GM12878 (cell line): ENCODE measurements around the gene NLRP10. TPM values are rescaled to one million over a fixed set of nuclear protein-coding genes. Genes with fewer than 3 reads are reported as not detected.

Experiments used
- ATAC-seq: fragments of 200-7000 bp; cut with Tn5 transposase; 3 replicates; pipeline ENCODE4 v1.9.1; 2020; ENCODE audit warnings: mild to moderate bottlenecking, moderate library complexity
- BruUV-seq: library from RNA; stranded (reverse); fragments of 400-500 nt; replicated peaks from 2 replicates; lab custom pipeline; 2021; lab: Mats Ljungman, UMichigan
- CTCF ChIA-PET: fragments of 300-600 bp; sonication (Branson Sonifier 250); formaldehyde crosslinking; extraction: SDS; loops from one replicate; lab custom pipeline; 2021; ENCODE audit warnings: inconsistent platforms; lab: Yijun Ruan, JAX
- POLR2A ChIA-PET: fragments of 350-600 bp; formaldehyde crosslinking; extraction: SDS; loops from one replicate; lab custom pipeline; 2021; ENCODE audit warnings: inconsistent platforms; lab: Charles Lee
- RAD21 ChIA-PET: fragments of 300-600 bp; sonication (Branson Sonifier 250); formaldehyde crosslinking; loops from one replicate; lab custom pipeline; 2023; ENCODE audit warnings: antibody characterized with exemption; ENCODE audit not compliant: unreplicated experiment; lab: Charles Lee
- SMC1A ChIA-PET: fragments of 300-600 bp; sonication (Branson Sonifier 250); formaldehyde crosslinking; loops from one replicate; lab custom pipeline; 2023; ENCODE audit not compliant: unreplicated experiment, uncharacterized antibody; lab: Charles Lee
- DNase-seq: peaks from one replicate; pipeline ENCODE4 v3.0.0-alpha.2; 2011; ENCODE audit warnings: low read depth, low spot score
- FAIRE-seq: peaks from 3 replicates; lab custom pipeline; 2011; peaks lifted over from hg19 to GRCh38; lab: Jason Lieb, UNC
- H2AFZ ChIP-seq: 2 replicates; pipeline ENCODE4 v1.6.0; 2011; ENCODE audit warnings: low read depth, low read length, control low read depth; ENCODE audit not compliant: control insufficient read depth
- H3K27ac ChIP-seq: 2 replicates; pipeline ENCODE4 v1.5.1; 2011; ENCODE audit warnings: control low read depth; ENCODE audit not compliant: control insufficient read depth, insufficient read depth
- H3K27me3 ChIP-seq, 2 experiments: replicated peaks in 1 of 2; 2 replicates each; pipeline versions ENCODE4 v1.6.0 to v1.6.1; 2011; ENCODE audit warnings: low read length in 1 of 2; ENCODE audit not compliant: control insufficient read depth in 2 of 2, insufficient read depth in 2 of 2
- H3K36me3 ChIP-seq, 2 experiments: 2 replicates each; pipeline ENCODE4 v1.5.1; 2011; ENCODE audit warnings: low read length in 1 of 2; ENCODE audit not compliant: control insufficient read depth in 2 of 2, insufficient read depth in 2 of 2
- H3K4me1 ChIP-seq: 2 replicates; pipeline ENCODE4 v1.6.1; 2011; ENCODE audit warnings: mild to moderate bottlenecking, low read length, moderate library complexity, mixed read lengths; ENCODE audit not compliant: control insufficient read depth, insufficient read depth
- H3K4me2 ChIP-seq: 2 replicates; pipeline ENCODE4 v1.6.0; 2011; ENCODE audit warnings: control low read depth; ENCODE audit not compliant: control insufficient read depth, insufficient read depth
- H3K4me3 ChIP-seq: fragments of 200-600 bp; sonication (generic); 2 replicates; pipeline ENCODE4 v1.5.1; 2016
- H3K79me2 ChIP-seq: 2 replicates; pipeline ENCODE4 v1.6.0; 2011; ENCODE audit warnings: low read length; ENCODE audit not compliant: control insufficient read depth, insufficient read depth
- H3K9ac ChIP-seq: 2 replicates; pipeline ENCODE4 v1.8.0; 2011; ENCODE audit warnings: low read length, control low read depth, mixed read lengths; ENCODE audit not compliant: control insufficient read depth, insufficient read depth
- H3K9me3 ChIP-seq: replicated peaks from 3 replicates; pipeline ENCODE4 v1.5.1; 2011; ENCODE audit warnings: mild to moderate bottlenecking, low read length; ENCODE audit not compliant: control insufficient read depth, insufficient read depth
- H4K20me1 ChIP-seq: 2 replicates; pipeline ENCODE4 v1.6.0; 2011; ENCODE audit not compliant: control insufficient read depth, insufficient read depth
- HCFC1 ChIP-seq: fragments of 150-350 bp; IDR thresholded peaks from 2 replicates; pipeline ENCODE4 v1.6.1; 2014; ENCODE audit warnings: low read length
- JUNB ChIP-seq: IDR thresholded peaks from 2 replicates; pipeline ENCODE4 v1.6.1; 2016; ENCODE audit warnings: antibody characterized with exemption, mild to moderate bottlenecking
- MTA2 ChIP-seq: fragments of 450-650 bp; IDR thresholded peaks from 2 replicates; pipeline ENCODE4 v1.6.1; 2016; ENCODE audit warnings: low read depth, mild to moderate bottlenecking, moderate library complexity
- SMC3 ChIP-seq: IDR thresholded peaks from 2 replicates; pipeline ENCODE4 v1.6.1; 2011; ENCODE audit warnings: low read length, improper control_type of control experiment, borderline replicate concordance
- TCF7 ChIP-seq: IDR thresholded peaks from 2 replicates; pipeline ENCODE4 v1.6.1; 2014; ENCODE audit warnings: antibody characterized with exemption, borderline replicate concordance
- ZBTB11 ChIP-seq: fragments of 450-650 bp; formaldehyde crosslinking; IDR thresholded peaks from 2 replicates; pipeline ENCODE4 v1.5.0; 2022; ENCODE audit warnings: mild to moderate bottlenecking, missing genetic modification characterization
- ZNF217 ChIP-seq: fragments of 450-650 bp; IDR thresholded peaks from 2 replicates; pipeline ENCODE4 v1.6.1; 2017; ENCODE audit warnings: antibody characterized with exemption, mild to moderate bottlenecking
- WGBS: methylation state at CpG from one replicate; pipeline ENCODE4 v1.1.6; 2016; ENCODE audit warnings: low lambda C conversion rate; ENCODE audit not compliant: insufficient replicate concordance, insufficient coverage; ENCODE audit errors: missing lambda C conversion rate; 5-methylcytosine and 5-hydroxymethylcytosine counted together
- in situ Hi-C: fragments of 300-500 bp; cut with MboI; formaldehyde crosslinking; loops from 9 replicates; pipeline ENCODE4 v1.14.3; 2018; ENCODE audit warnings: mixed read lengths
- intact Hi-C: fragments of 100-400 bp; cut with micrococcal nuclease; formaldehyde crosslinking; loops from one replicate; pipeline ENCODE4 v1.14.2; 2022; ENCODE audit not compliant: unreplicated experiment
- polyA plus RNA-seq, 11 experiments: library from polyadenylated mRNA; depleted of rRNA in 4 of 11; unstranded in 6 of 11; stranded (reverse) in 5 of 11; fragments of >200 nt; fragmentation: Nextera tagmentation in 4 of 11; fragmentation: Illumina TruSeq in 1 of 11; extraction: Ambion mirVana in 4 of 11; extraction: Trizol in 1 of 11; gene quantifications; 1 replicate in 1 of 11; 2 replicates in 10 of 11; pipeline versions ENCODE4 v1.2.1 to v1.2.3, GENCODE V29; 2011 to 2016; ENCODE audit warnings: inconsistent platforms in 2 of 11, missing spikeins in 2 of 11, low read depth in 1 of 11
- total RNA-seq, 4 experiments: library from RNA; depleted of rRNA in 3 of 4; stranded (reverse); fragments of >200 nt in 3 of 4; fragmentation: Illumina TruSeq in 1 of 4; extraction: Trizol in 1 of 4; gene quantifications; 2 replicates each; pipeline versions ENCODE4 v1.2.1 to v1.2.3, GENCODE V29; 2013 to 2021

NLRP10 gene
- total and polyA plus RNA-seq, 10 of the 15 experiments (the other 5 are each of a cell fraction or from before 2014, with no cell fraction given): 0.04 TPM; not detected in 9

- no peak overlapping the region for H3K4me2 ChIP-seq
- peaks cover 12 to 18% of the 10 kb centered on the region in 2 experiments; a peak in 3 of 4 replicates for H3K36me3 ChIP-seq
- no peaks in the 10 kb centered on the region for H3K27me3 ChIP-seq
- TF ChIP-seq ZNF217 (no peak), JUNB (no peak)
- H3K9me3 ChIP-seq: no peaks in the 10 kb centered on the region
- H3K79me2 ChIP-seq: no peaks in the 10 kb centered on the region
- 97% methylated on average over 10 of the region's 10 CpGs for WGBS
- H3K4me1 ChIP-seq: no peaks in the 10 kb centered on the region
- no peak for ATAC-seq
- no peaks in the 10 kb centered on the region for H4K20me1 ChIP-seq
- H2AFZ ChIP-seq: no peak overlapping the region
- BruUV-seq: no TSS peak
- H3K4me3 ChIP-seq: no peak overlapping the region
- in situ Hi-C loops: no loop called here
- intact Hi-C loops: no loop called here
- FAIRE-seq: no peak
- SMC1A ChIA-PET: interaction anchor here (1.6 kb wide), 1 partner anchor 13 kb away, joined by 7 read pairs; the partner anchor contains the start of gene EIF3F
- POLR2A ChIA-PET: no interaction called here
- RAD21 ChIA-PET: no interaction called here
- no peak overlapping the region for H3K9ac ChIP-seq
- DNase-seq: no peak
- no peak overlapping the region for H3K27ac ChIP-seq
- CTCF ChIA-PET: interaction anchor here (1.3 to 1.4 kb wide), 2 partner anchors 13 to 33 kb away, joined by 3 to 5 read pairs; partner anchors contain the start of gene EIF3F
These were observed 34.5 kb upstream of the NLRP10 start for GRCh38 chr11:7999795-8000194.

GRCh38 chr11:7994581-7995278 is 29.5 kb upstream of the NLRP10 start:
- Histone ChIP-seq H3K79me2 (peaks cover 7% of the 10 kb centered on the region; the same call in 1 of the 2 replicates), H3K4me2 (no peak overlapping the region), H2AFZ (no peak overlapping the region), H3K4me3 (no peak overlapping the region), H3K9me3 (no peaks in the 10 kb centered on the region), H3K27ac (no peak overlapping the region), H3K36me3 (peaks cover 22 to 39% of the 10 kb centered on the region in 2 experiments), H3K27me3 (no peaks in the 10 kb centered on the region), H3K4me1 (no peaks in the 10 kb centered on the region), H4K20me1 (no peaks in the 10 kb centered on the region), H3K9ac (no peak overlapping the region)
- no peak for DNase-seq
- 81% methylated on average over 6 of the region's 6 CpGs for WGBS
- in situ Hi-C loops: no loop called here
- intact Hi-C loops: no loop called here
- no peak for ATAC-seq
- POLR2A ChIA-PET: no interaction called here
- SMC1A ChIA-PET: no interaction called here
- CTCF ChIA-PET: no interaction called here
- no TSS peak for BruUV-seq
- no peak for TF ChIP-seq ZBTB11 (CRISPR knock-in tag)
- no peak for TF ChIP-seq HCFC1
- no peak for TF ChIP-seq SMC3
- no peak for TF ChIP-seq TCF7
- no peak for TF ChIP-seq MTA2
- RAD21 ChIA-PET: interaction anchor here (0.5 kb wide), 1 partner anchor 101 kb away, joined by 3 read pairs; no protein-coding TSS in a partner anchor
- FAIRE-seq: no peak
